Suprapubic skin (tissue), 4 donors: Measurements from ENCODE around the gene MAT1A. TPM values are rescaled to one million over a fixed set of nuclear protein-coding genes. Genes with fewer than 3 reads are reported as not detected.

ENCODE experiments used
- DNase-seq, 2 donors: peaks; one replicate each; pipeline ENCODE4 v3.0.0-alpha.2; 2019; ENCODE audit warnings: low spot score in 2 of 2
- H3K27ac ChIP-seq: fragments of 200-600 bp; sonication (generic); one replicate; pipeline ENCODE4 v1.5.1; 2019
- H3K27me3 ChIP-seq: fragments of 200-600 bp; sonication (generic); one replicate; pipeline ENCODE4 v1.5.1; 2019
- H3K36me3 ChIP-seq: fragments of 200-600 bp; sonication (generic); one replicate; pipeline ENCODE4 v1.5.1; 2019
- H3K4me1 ChIP-seq: fragments of 200-600 bp; sonication (generic); one replicate; pipeline ENCODE4 v1.5.1; 2019
- H3K4me3 ChIP-seq: fragments of 200-600 bp; sonication (generic); one replicate; pipeline ENCODE4 v1.5.1; 2019; ENCODE audit warnings: mild to moderate bottlenecking
- H3K9me3 ChIP-seq: fragments of 200-600 bp; sonication (generic); one replicate; pipeline ENCODE4 v1.5.1; 2019
- EP300 ChIP-seq: sonication (generic); formaldehyde crosslinking; IDR thresholded peaks from one replicate; pipeline ENCODE4 v1.6.1; 2017; ENCODE audit warnings: antibody characterized with exemption
- POLR2A ChIP-seq, 2 donors: fragments of 450-650 bp; IDR thresholded peaks; one replicate each; pipeline ENCODE4 v1.6.1; 2017; ENCODE audit warnings: antibody characterized with exemption in 2 of 2, mild to moderate bottlenecking in 2 of 2, moderate library complexity in 2 of 2
- POLR2AphosphoS5 ChIP-seq, 3 donors: sonication (generic); formaldehyde crosslinking; IDR thresholded peaks; one replicate each; pipeline ENCODE4 v1.6.1; 2017; ENCODE audit warnings: antibody characterized with exemption in 3 of 3
- WGBS: methylation state at CpG from one replicate; pipeline ENCODE4 v1.1.5; 2018; 5-methylcytosine and 5-hydroxymethylcytosine counted together
- total RNA-seq, 4 donors: library from RNA; depleted of rRNA; stranded (reverse); fragments of >200 nt; gene quantifications; one replicate each; pipeline ENCODE4 v1.1.0, GENCODE V29; 2016
- TF ChIP-seq, protein P1 (sequence below), 2 donors: fragments of 200-600 bp in 1 of 2; fragments of 450-650 bp in 1 of 2; sonication (generic) in 1 of 2; IDR thresholded peaks; one replicate each; pipeline ENCODE4 v1.5.1; 2016 to 2019; ENCODE audit warnings: antibody characterized with exemption in 2 of 2, mild to moderate bottlenecking in 1 of 2, moderate library complexity in 1 of 2

Gene MAT1A
- total RNA-seq, 4 donors from 2014 or later, result 3.3 to 13.3 (median 4.9) TPM

DNA sequence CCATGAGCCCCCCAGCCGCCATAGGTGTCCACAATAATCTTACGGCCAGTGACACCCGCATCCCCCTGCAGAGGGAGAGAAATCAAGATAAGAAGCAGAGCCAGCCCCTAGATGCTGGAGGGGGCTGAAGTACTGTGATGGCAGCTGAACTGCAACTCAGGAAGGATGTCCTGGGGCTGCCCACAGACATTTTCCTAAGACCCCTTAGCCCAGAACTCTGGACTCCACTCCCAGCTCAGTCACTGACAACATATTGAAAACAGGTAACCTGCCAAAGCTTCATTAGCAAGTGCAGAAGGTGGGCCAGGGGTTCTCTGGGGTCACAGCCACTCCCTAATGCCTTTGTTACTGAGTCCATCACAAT, 14.3 kb downstream of the MAT1A start:
- Histone ChIP-seq H3K9me3 (no peaks in the 10 kb centered on the region), H3K36me3 (no peaks in the 10 kb centered on the region), H3K4me3 (no peak overlapping the region), H3K4me1 (no peaks in the 10 kb centered on the region), H3K27ac (no peak overlapping the region), H3K27me3 (peaks cover 4% of the 10 kb centered on the region)
- 83% methylated on average over 1 of the region's 3 CpGs for WGBS
- TF ChIP-seq, protein P1, sequence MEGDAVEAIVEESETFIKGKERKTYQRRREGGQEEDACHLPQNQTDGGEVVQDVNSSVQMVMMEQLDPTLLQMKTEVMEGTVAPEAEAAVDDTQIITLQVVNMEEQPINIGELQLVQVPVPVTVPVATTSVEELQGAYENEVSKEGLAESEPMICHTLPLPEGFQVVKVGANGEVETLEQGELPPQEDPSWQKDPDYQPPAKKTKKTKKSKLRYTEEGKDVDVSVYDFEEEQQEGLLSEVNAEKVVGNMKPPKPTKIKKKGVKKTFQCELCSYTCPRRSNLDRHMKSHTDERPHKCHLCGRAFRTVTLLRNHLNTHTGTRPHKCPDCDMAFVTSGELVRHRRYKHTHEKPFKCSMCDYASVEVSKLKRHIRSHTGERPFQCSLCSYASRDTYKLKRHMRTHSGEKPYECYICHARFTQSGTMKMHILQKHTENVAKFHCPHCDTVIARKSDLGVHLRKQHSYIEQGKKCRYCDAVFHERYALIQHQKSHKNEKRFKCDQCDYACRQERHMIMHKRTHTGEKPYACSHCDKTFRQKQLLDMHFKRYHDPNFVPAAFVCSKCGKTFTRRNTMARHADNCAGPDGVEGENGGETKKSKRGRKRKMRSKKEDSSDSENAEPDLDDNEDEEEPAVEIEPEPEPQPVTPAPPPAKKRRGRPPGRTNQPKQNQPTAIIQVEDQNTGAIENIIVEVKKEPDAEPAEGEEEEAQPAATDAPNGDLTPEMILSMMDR (IDR thresholded peaks at IDR 0.05), result no peak
- no peak for TF ChIP-seq POLR2AphosphoS5 (IDR thresholded peaks at IDR 0.05)
- no peak for TF ChIP-seq POLR2A (IDR thresholded peaks at IDR 0.05)
- no peak for TF ChIP-seq EP300
- peak in 1 of 2 donors; percentile 28 for DNase-seq

DNA sequence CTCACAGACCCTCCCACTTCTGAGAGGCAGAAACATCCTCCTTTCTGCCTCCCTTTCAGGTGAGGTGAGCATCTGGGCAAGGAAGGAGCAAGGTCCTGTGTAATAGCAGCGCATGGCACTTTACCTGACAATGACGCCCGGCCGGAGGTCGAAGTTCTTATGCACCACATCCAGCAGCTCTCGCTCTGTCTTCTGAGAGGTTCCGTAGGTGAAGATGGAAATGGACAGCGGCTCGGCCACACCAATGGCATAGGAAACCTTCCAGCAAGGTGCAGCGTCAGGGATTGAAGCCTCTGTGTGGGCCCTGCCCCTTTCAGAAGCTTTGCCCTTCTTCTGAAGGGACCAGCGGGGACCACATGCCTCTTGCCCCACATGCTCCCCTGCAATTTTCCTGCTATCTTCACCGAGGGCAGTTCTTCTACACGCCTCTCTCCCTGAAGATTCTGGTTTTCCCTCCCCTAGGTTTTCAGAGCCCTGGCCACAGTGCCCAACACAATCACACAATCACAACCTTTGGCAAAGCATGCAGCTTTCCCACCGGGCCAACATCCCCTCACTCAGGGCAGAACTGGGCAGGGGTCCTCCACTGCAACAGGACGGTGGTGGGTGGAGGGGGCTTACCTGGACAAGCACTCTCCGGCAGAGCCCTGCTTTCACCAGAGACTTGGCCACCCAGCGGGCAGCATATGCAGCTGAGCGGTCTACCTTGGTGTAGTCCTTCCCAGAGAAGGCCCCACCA, 14.9 kb downstream of the MAT1A start:
- DNase-seq, result peak in 1 of 2 donors; percentile 74
- H3K9me3 ChIP-seq, result no peaks in the 10 kb centered on the region
- TF ChIP-seq, protein P1 (IDR thresholded peaks at IDR 0.05), result no peak
- TF ChIP-seq POLR2A (IDR thresholded peaks at IDR 0.05) (no peak), EP300 (no peak), POLR2AphosphoS5 (IDR thresholded peaks at IDR 0.05) (no peak)
- no peak overlapping the region for H3K4me3 ChIP-seq
- no peaks in the 10 kb centered on the region for H3K4me1 ChIP-seq
- H3K27ac ChIP-seq, result no peak overlapping the region
- 95% methylated on average over 18 of the region's 18 CpGs for WGBS
- peaks cover 4% of the 10 kb centered on the region for H3K27me3 ChIP-seq
- no peaks in the 10 kb centered on the region for H3K36me3 ChIP-seq

DNA sequence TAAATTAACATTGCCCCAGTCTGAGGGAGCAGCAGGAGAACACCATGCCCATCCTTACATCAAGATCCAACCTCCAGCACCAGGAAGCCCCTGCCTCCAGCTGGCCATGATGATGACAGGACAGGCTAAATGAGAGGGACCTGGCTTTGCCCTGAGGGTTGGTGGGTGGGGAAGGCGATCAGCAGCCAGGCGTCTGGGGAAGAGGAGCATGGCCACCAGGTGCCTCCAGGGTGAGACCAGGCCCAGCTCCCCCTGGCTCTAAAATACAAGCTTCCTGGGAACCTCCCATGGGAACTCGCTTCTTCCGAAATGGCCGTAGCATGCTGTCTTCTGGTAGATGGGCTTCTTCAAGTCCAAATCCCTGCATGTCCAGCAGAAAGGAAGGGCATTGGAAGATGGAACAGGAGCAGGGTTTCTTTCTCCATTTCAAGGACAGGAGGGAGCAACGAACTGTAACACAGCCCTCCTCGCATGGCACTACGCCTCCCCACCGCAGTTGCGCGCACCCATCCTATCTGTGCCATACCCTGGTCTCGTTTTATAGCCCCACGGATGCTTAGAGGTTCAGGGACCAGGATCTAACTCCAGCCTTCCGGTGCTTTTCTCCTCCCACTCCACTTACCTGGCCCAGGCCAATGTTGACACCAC, 15.8 kb downstream of the MAT1A start:
- 91% methylated on average over 13 of the region's 14 CpGs for WGBS
- peak in 1 of 2 donors; percentile 28 for DNase-seq
- H3K27me3 ChIP-seq, result peaks cover 4% of the 10 kb centered on the region
- H3K27ac ChIP-seq, result no peak overlapping the region
- H3K36me3 ChIP-seq, result no peaks in the 10 kb centered on the region
- TF ChIP-seq, protein P1 (IDR thresholded peaks at IDR 0.05), result no peak
- TF ChIP-seq POLR2AphosphoS5 (IDR thresholded peaks at IDR 0.05) (no peak), POLR2A (IDR thresholded peaks at IDR 0.05) (no peak), EP300 (no peak)
- H3K9me3 ChIP-seq, result no peaks in the 10 kb centered on the region
- H3K4me3 ChIP-seq, result no peak overlapping the region
- H3K4me1 ChIP-seq, result no peaks in the 10 kb centered on the region

DNA sequence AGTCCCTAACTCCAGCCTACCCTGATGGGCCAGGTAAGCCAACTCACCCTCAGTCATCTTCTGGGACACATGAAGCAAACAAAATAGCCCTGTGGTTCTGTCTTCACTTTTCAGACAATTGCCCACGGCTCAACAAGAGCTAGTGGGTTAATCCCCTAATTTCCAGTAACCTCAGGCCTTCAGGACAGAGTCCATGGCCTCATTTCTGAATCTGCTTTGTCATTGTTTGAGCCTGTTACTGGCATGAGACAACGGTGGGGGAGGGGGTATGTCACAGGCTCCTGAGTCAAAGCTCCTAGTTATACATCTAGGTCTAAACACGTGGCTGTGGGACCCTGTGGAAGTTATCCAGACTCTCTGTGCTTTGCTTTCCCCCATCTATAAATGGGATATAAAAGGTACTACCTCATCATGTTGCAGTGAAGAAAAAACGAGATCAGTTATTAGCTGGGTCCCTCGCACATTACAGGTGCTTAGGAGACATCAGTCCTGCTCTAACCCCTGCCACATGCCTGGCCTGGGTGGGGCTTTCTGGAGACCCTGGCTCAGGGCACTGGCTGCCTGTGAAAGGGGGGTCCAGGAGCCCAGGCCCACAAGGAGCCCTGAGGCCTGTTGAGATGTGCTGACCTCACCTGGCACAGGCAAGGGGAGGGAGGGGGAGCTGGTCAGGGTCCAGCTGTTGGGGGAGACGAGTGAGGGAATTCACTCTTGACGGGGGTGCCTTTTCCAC, 16.5 kb downstream of the MAT1A start:
- Histone ChIP-seq H3K27ac (no peak overlapping the region), H3K4me3 (no peak overlapping the region), H3K27me3 (peaks cover 4% of the 10 kb centered on the region), H3K36me3 (no peaks in the 10 kb centered on the region), H3K4me1 (no peaks in the 10 kb centered on the region), H3K9me3 (no peaks in the 10 kb centered on the region)
- 80% methylated on average over 6 of the region's 7 CpGs for WGBS
- DNase-seq, result no peak
- no peak for TF ChIP-seq POLR2AphosphoS5 (IDR thresholded peaks at IDR 0.05)
- no peak for TF ChIP-seq EP300
- TF ChIP-seq, protein P1 (IDR thresholded peaks at IDR 0.05), result no peak
- no peak for TF ChIP-seq POLR2A (IDR thresholded peaks at IDR 0.05)

DNA sequence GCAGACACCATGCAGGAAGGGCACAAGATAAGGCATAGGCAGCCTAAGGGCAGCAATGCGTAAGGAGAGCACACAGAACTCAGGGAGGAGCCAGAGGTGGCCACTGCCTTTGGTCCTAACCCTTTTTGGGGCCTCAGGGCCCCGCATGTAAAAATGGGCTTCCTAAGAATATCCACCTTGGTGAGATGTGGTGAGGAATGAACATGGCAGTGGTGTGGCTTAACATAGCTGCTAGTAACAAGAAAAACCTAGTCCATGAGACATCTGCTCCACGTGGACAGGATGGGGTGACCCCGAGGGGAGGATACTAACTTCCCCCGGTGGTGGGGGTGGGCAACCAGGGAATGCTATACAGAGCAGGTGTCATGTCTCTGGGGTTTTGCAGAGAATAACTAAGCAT, 18.0 kb downstream of the MAT1A start:
- Histone ChIP-seq H3K36me3 (no peaks in the 10 kb centered on the region), H3K4me3 (no peak overlapping the region), H3K27me3 (peaks cover 4% of the 10 kb centered on the region), H3K9me3 (no peaks in the 10 kb centered on the region), H3K4me1 (no peaks in the 10 kb centered on the region), H3K27ac (no peak overlapping the region)
- TF ChIP-seq EP300 (no peak), POLR2A (IDR thresholded peaks at IDR 0.05) (no peak), POLR2AphosphoS5 (IDR thresholded peaks at IDR 0.05) (no peak)
- TF ChIP-seq, protein P1 (IDR thresholded peaks at IDR 0.05), result no peak
- WGBS, result 76% methylated on average over 5 of the region's 5 CpGs
- DNase-seq, result no peak
